ENCODE data around the gene GCSAML.

Gene GCSAML

DNA sequence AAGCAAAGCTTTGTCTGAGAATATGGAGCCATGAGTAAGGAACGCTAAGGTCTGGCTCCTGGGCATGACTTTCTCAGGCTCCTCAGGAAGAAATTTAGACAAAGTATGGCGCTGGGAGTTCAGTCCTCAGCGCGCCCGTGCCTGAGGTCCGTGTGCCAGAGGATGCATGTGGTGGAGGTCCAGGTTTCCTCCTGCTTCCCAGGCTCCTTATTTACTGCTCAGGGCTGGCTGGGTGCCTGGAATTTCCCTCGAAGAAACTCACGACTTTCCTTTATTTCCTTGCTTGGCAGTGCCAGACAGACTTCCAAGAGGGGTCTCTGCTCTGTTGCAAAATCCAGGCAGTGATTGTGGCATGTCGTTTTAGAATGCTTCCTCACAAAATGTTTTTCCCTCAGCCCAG is 13.3 kb downstream of the GCSAML start:
- no peak overlapping the region for H3K4me3 ChIP-seq (ENCODE audit: low read depth, low read length)

GRCh38 chr1:247574236-247574635 is 25.3 kb downstream of the GCSAML start:
- H3K4me3 ChIP-seq (ENCODE audit: low read depth, low read length), result no peak overlapping the region

- H3K4me3 ChIP-seq (ENCODE audit: low read depth, low read length), result no peak overlapping the region
Observed at GRCh38 chr1:247574664-247575063, 25.7 kb downstream of the GCSAML start.

DNA sequence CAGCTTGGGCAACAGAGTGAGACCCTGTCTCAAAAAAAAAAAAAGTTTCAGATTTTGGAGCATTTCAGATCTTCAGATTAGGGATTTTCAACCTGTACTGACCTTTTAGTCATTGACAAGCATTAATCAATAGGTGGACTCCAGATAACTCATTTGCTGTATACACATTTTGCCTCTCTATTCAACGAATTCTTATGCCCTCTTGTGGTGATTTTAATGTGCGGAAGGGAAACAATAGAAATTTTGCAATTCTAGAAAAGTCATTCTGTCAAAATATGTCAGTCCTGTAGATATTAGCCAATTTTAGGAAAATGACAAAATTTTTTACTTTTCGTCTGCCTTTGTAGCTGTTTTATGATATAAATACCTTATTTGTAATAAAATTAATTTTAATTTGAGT is 27.6 kb downstream of the GCSAML start:
- H3K4me3 ChIP-seq (ENCODE audit: low read depth, low read length), result no peak overlapping the region

GRCh38 chr1:247578946-247579460 is 30.1 kb downstream of the GCSAML start:
- H3K4me3 ChIP-seq (ENCODE audit: low read depth, low read length), result no peak overlapping the region

DNA sequence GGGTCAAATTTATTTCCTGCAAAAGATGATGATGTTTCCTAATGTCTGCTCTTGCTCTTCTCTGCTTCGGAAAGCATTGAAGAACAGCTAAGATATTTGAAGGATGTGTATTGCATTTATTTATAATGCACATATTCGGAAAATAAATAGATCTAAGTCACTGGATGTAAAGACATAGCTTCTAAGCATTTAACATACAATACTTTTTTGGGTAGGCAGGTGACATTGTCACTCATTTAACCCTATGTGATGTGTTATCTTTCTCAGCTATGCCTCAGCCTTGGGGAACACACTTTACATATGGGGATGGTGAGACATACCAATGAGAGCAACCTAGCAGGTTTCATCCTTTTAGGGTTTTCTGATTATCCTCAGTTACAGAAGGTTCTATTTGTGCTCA is 39.1 kb downstream of the GCSAML start, which contains the start of gene OR2G2:
TSS of gene OR2G2 (plus strand) at position 301 of the 400 bp plus-strand sequence. CDS start at position 301, 0 bp downstream.
- H3K4me3 ChIP-seq (ENCODE audit: low read depth, low read length), result no peak within 1 kb of the TSS

DNA sequence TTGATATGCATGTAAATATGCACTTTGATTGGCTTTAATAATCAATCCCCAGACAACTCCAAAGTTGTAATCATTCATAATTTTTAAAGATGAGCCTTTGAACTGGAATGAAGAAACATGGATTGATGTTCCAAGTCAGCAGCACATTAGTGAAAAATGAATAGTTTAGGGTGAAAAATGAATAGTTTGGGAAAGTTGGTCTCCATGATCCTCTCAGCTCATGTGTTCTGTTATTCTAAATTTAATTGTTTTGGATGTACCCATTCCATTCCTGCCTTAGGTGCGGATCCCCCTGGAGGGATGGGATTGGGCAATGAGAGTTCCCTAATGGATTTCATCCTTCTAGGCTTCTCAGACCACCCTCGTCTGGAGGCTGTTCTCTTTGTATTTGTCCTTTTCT is 56.4 kb downstream of the GCSAML start, which contains the start of gene OR2G3:
TSS of gene OR2G3 (plus strand) at position 301 of the 400 bp plus-strand sequence. CDS start at position 301, 0 bp downstream.
- no peak within 1 kb of the TSS for H3K4me3 ChIP-seq (ENCODE audit: low read depth, low read length)

GRCh38 chr1:247613405-247613804 is 64.5 kb downstream of the GCSAML start:
- H3K4me3 ChIP-seq (ENCODE audit: low read depth, low read length), result no peak overlapping the region

- H3K4me3 ChIP-seq (ENCODE audit: low read depth, low read length), result no peak overlapping the region
Observed at GRCh38 chr1:247614625-247615024, 65.7 kb downstream of the GCSAML start.
